Measurements from ENCODE around the gene DIAPH2.

Gene DIAPH2

GRCh38 chrX:97334850-97335249 is 650.2 kb downstream of the DIAPH2 start:
- intact Hi-C loops (cut with DNase I), result no loop called here
- DNase-seq, result no peak

GRCh38 chrX:97344724-97345123 is 660.1 kb downstream of the DIAPH2 start:
- intact Hi-C loops (cut with DNase I), result no loop called here
- DNase-seq, result no peak

GRCh38 chrX:97358941-97359340 is 674.3 kb downstream of the DIAPH2 start:
- no peak for DNase-seq
- intact Hi-C loops (cut with DNase I), result no loop called here

- no peak for DNase-seq
- intact Hi-C loops (cut with DNase I), result no loop called here
These were observed 679.2 kb downstream of the DIAPH2 start for GRCh38 chrX:97363843-97364242.

GRCh38 chrX:97366237-97366636 is 681.6 kb downstream of the DIAPH2 start:
- no peak for DNase-seq
- intact Hi-C loops (cut with DNase I), result no loop called here

- no peak for DNase-seq
These were observed 682.5 kb downstream of the DIAPH2 start for GRCh38 chrX:97367125-97367524.

GRCh38 chrX:97369947-97370346 is 685.3 kb downstream of the DIAPH2 start:
- DNase-seq, result no peak
- intact Hi-C loops (cut with DNase I), result no loop called here

More at GRCh38 chrX:97367125-97367524, 682.5 kb downstream of the DIAPH2 start:
- intact Hi-C loops (cut with DNase I), result no loop called here

GRCh38 chrX:97372001-97372766 is 687.5 kb downstream of the DIAPH2 start:
- intact Hi-C loops (cut with DNase I), result no loop called here
- DNase-seq, result no peak

- DNase-seq, result no peak
- intact Hi-C loops (cut with DNase I), result no loop called here
These were observed 689.6 kb downstream of the DIAPH2 start for GRCh38 chrX:97374266-97374665.

GRCh38 chrX:97380200-97380599 is 695.6 kb downstream of the DIAPH2 start:
- DNase-seq, result no peak
- intact Hi-C loops (cut with DNase I), result no loop called here

- intact Hi-C loops (cut with DNase I), result no loop called here
- no peak for DNase-seq
These were observed 700.0 kb downstream of the DIAPH2 start for GRCh38 chrX:97384685-97385084.

- intact Hi-C loops (cut with DNase I), result no loop called here
- DNase-seq, result no peak
These were observed 702.4 kb downstream of the DIAPH2 start for GRCh38 chrX:97387004-97387403.

GRCh38 chrX:97389761-97390192 is 705.1 kb downstream of the DIAPH2 start:
- intact Hi-C loops (cut with DNase I), result no loop called here

GRCh38 chrX:97397371-97397770 is 712.7 kb downstream of the DIAPH2 start:
- no peak for DNase-seq
- intact Hi-C loops (cut with DNase I), result no loop called here

More at GRCh38 chrX:97389761-97390192, 705.1 kb downstream of the DIAPH2 start:
- DNase-seq, result no peak

GRCh38 chrX:97398030-97398551 is 713.4 kb downstream of the DIAPH2 start:
- intact Hi-C loops (cut with DNase I), result no loop called here

GRCh38 chrX:97399400-97399799 is 714.8 kb downstream of the DIAPH2 start:
- DNase-seq, result no peak
- intact Hi-C loops (cut with DNase I), result no loop called here

More at GRCh38 chrX:97398030-97398551, 713.4 kb downstream of the DIAPH2 start:
- no peak for DNase-seq

GRCh38 chrX:97400492-97400891 is 715.9 kb downstream of the DIAPH2 start:
- intact Hi-C loops (cut with DNase I), result no loop called here
- DNase-seq, result no peak

GRCh38 chrX:97401154-97401553 is 716.5 kb downstream of the DIAPH2 start:
- no peak for DNase-seq
- intact Hi-C loops (cut with DNase I), result no loop called here

- intact Hi-C loops (cut with DNase I), result no loop called here
- no peak for DNase-seq
These were observed 717.0 kb downstream of the DIAPH2 start for GRCh38 chrX:97401586-97402136.

GRCh38 chrX:97402333-97402732 is 717.7 kb downstream of the DIAPH2 start:
- intact Hi-C loops (cut with DNase I), result no loop called here
- no peak for DNase-seq

GRCh38 chrX:97402903-97403302 is 718.3 kb downstream of the DIAPH2 start:
- no peak for DNase-seq
- intact Hi-C loops (cut with DNase I), result no loop called here
